ENCODE measurements around the gene PLCG2.

The PLCG2 gene

DNA sequence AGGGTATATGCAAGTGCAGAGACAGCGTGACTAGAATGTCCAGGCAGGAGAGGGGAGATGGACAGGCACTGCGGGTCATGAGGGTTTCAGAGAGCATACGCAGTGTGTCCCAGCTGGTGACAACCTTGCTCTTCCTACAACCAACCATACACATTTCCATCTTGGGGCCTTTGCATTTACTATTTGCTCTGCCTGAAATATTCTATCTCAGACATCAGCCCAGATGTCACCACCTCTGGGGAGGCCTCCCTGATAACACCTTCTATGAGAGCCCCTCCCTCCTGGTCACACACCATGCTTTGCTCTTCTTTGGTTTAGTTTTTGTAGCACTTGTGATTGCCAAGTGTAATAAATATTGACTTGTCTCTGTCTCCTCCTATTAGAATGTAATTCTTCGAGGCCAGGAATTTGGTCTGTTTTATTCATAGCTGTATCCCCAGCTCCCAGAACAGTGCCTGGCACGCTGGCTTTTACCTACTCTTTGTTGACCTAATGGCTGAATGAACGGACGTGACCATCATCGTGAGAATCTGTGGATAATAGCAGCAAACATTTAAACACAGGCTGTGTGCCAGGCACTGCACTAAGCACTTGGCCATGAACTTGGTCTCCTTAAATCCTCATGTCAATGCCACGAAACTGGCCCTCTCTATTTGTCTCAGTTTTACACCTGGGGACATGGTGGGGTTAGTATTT is 51.9 kb downstream of the PLCG2 start:
- no peaks in the 10 kb centered on the region for H3K36me3 ChIP-seq (ENCODE audit: control insufficient read depth, insufficient read depth, low read length)
- H3K4me3 ChIP-seq (ENCODE audit: extremely low read depth, insufficient read depth, low read length, poor library complexity, severe bottlenecking), result no peak overlapping the region
- H3K9me3 ChIP-seq (ENCODE audit: control insufficient read depth, low read length), result no peaks in the 10 kb centered on the region
- no peak overlapping the region for H3K27ac ChIP-seq (ENCODE audit: low read depth, low read length, severe bottlenecking)
- H3K4me1 ChIP-seq (ENCODE audit: control insufficient read depth, insufficient read depth, low read length, poor library complexity, severe bottlenecking), result peaks cover 9% of the 10 kb centered on the region
- 61 to 80% methylated on average over 6 to 8 of the region's 9 CpGs for WGBS, 2 experiments (ENCODE audit: insufficient coverage in 2 of 2)

DNA sequence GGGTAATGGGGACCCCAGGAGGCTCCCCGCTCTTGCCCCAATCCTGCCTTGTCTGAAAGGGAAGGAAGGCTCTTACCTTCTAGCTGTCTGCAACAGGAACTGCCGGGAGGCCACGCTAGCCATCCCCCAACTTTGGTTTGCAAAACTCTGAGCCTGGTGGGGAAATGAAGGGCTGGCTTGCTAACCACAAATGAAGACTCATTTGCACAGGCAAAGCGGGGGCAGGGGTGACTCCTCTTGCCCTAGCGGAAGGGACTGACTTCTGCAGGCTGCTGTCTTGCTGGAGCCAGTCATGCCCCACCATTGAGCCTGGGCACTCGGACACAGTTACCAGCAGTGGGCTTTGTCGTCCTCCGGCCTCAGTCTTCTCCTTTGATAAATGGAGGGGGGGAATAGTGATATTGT is 52.6 kb downstream of the PLCG2 start:
- 77 to 81% methylated on average over 5 of the region's 8 CpGs for WGBS, 2 experiments (ENCODE audit: insufficient coverage in 2 of 2)
- no peaks in the 10 kb centered on the region for H3K9me3 ChIP-seq (ENCODE audit: control insufficient read depth, low read length)
- H3K4me3 ChIP-seq (ENCODE audit: extremely low read depth, insufficient read depth, low read length, poor library complexity, severe bottlenecking), result no peak overlapping the region
- no peak overlapping the region for H3K27ac ChIP-seq (ENCODE audit: low read depth, low read length, severe bottlenecking)
- H3K36me3 ChIP-seq (ENCODE audit: control insufficient read depth, insufficient read depth, low read length), result no peaks in the 10 kb centered on the region
- peaks cover 9% of the 10 kb centered on the region for H3K4me1 ChIP-seq (ENCODE audit: control insufficient read depth, insufficient read depth, low read length, poor library complexity, severe bottlenecking)

DNA sequence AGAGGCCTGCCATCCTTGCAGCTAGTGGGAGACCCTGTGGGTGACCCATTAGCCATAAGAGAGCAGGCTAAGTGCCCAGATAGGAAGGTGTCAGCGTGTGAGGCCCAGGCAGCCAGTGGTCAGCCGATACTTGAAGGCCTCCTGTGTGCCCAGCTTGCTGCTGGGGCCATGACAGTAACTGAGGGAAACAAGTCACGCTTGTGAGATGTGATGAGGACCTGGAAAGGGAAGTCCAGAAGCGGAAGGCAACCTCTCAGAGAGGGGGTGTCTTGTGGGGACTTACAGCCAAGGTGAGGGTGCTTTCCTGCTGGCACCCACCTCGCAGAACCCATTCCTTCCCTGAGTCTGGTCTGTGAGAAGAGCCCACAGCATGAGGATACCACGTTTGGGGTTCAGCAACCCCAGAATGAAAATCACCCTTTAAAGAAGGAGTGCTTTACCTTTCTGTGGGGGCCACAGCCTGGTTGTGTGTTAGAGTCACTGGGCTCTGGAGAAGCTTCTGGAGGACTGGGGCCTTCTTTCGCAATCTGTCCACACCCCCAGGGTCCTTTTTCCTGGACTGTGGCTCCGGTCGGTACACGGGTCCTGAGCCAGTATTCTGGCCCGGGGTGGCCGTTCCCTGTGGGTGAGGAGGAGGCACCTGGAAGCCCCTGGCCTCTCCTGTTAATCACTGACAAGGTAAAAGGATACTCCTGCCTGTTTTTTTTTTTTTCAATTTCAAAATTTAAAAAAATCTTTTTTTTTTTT is 53.9 kb downstream of the PLCG2 start:
- peaks cover 9% of the 10 kb centered on the region for H3K4me1 ChIP-seq (ENCODE audit: control insufficient read depth, insufficient read depth, low read length, poor library complexity, severe bottlenecking)
- WGBS, 2 experiments (ENCODE audit: insufficient coverage in 2 of 2), result 88 to 97% methylated on average over 7 of the region's 12 CpGs
- no peaks in the 10 kb centered on the region for H3K9me3 ChIP-seq (ENCODE audit: control insufficient read depth, low read length)
- H3K36me3 ChIP-seq (ENCODE audit: control insufficient read depth, insufficient read depth, low read length), result no peaks in the 10 kb centered on the region
- no peak overlapping the region for H3K4me3 ChIP-seq (ENCODE audit: extremely low read depth, insufficient read depth, low read length, poor library complexity, severe bottlenecking)
- H3K27ac ChIP-seq (ENCODE audit: low read depth, low read length, severe bottlenecking), result no peak overlapping the region

DNA sequence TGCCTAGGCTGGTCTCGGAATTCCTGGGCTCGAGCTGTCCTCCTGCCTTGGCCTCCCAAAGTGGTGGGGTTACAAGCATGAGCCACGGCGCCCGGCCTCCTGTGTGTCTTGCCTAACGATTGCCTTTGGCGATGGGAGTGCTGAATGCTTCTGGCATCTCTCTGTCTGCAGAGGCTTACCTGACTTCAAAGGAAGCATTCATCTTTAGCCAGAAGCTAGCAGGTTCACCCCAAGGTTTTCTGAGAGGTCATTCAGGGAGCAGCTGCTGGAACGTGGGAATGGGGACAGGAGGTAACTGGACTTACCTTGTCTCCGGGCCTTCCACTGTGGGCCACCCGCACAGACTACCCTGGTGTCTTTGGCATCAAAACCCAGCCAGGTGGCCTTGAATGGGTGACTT is 54.7 kb downstream of the PLCG2 start:
- 88 to 97% methylated on average over 9 to 10 of the region's 10 CpGs for WGBS, 2 experiments (ENCODE audit: insufficient coverage in 2 of 2)
- Histone ChIP-seq H3K4me1 (ENCODE audit: control insufficient read depth, insufficient read depth, low read length, poor library complexity, severe bottlenecking) (peaks cover 4% of the 10 kb centered on the region), H3K27ac (ENCODE audit: low read depth, low read length, severe bottlenecking) (no peak overlapping the region), H3K4me3 (ENCODE audit: extremely low read depth, insufficient read depth, low read length, poor library complexity, severe bottlenecking) (no peak overlapping the region), H3K9me3 (ENCODE audit: control insufficient read depth, low read length) (no peaks in the 10 kb centered on the region), H3K36me3 (ENCODE audit: control insufficient read depth, insufficient read depth, low read length) (no peaks in the 10 kb centered on the region)

DNA sequence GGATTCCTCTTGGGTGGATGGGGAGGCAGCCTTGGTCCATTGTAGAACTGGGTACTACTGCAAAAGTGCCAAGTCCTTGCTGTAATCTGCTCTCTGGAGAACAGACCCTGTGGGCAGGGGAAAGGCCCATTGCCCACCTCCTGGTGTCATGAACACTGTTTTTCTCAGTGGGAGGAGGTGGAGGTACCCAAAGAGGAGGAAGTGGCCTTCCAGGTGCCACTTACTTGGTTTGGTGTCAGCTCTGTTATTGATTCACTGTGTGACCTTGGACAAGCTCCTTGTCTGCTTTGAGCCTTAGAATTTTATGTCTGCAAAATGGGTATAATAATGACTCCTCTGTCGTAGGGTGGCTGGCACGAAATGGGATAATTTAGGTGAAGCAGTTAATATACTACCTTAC is 55.8 kb downstream of the PLCG2 start:
- peaks cover 4% of the 10 kb centered on the region for H3K4me1 ChIP-seq (ENCODE audit: control insufficient read depth, insufficient read depth, low read length, poor library complexity, severe bottlenecking)
- WGBS, 2 experiments (ENCODE audit: insufficient coverage in 2 of 2), result no CpG with 5 or more reads among the region's 2 CpGs
- H3K4me3 ChIP-seq (ENCODE audit: extremely low read depth, insufficient read depth, low read length, poor library complexity, severe bottlenecking), result no peak overlapping the region
- no peaks in the 10 kb centered on the region for H3K9me3 ChIP-seq (ENCODE audit: control insufficient read depth, low read length)
- no peak overlapping the region for H3K27ac ChIP-seq (ENCODE audit: low read depth, low read length, severe bottlenecking)
- no peaks in the 10 kb centered on the region for H3K36me3 ChIP-seq (ENCODE audit: control insufficient read depth, insufficient read depth, low read length)

DNA sequence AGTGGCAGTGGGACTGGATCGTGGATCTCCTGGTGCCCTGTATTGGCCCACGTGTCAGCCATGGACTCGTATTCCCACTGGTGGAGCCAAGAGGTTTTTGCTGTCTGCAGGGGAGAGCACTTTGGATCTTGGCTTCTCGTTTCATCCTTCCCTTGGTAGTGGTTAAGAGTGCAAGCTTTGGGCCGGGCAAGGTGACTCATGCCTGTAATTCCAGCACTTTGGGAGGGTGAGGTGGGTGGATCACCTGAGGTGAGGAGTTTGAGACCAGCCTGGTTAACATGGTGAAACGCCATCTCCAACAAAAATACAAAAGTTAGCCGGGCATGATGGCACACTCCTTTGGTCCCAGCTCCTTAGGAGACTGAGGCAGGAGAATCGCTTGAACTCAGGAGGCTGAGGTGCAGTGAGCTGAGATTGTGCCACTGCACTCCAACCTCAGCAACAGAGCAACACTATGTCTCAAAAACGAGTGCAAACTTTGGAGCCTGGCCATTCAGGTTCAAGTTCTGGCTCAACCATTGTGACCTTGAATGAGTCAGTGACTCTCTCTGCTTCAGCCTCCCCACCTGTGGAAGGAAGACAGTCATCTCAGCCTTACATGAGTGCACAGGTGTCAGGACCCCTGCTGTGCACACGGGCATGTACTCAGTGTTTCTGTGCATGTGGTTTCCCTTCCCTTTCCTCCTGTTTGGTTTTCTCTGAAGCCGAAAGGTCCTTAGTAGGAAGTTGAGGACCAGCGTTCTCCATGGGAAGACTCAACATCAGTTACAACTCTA is 57.4 kb downstream of the PLCG2 start:
- H3K4me1 ChIP-seq (ENCODE audit: control insufficient read depth, insufficient read depth, low read length, poor library complexity, severe bottlenecking), result peaks cover 4% of the 10 kb centered on the region
- H3K4me3 ChIP-seq (ENCODE audit: extremely low read depth, insufficient read depth, low read length, poor library complexity, severe bottlenecking), result no peak overlapping the region
- H3K36me3 ChIP-seq (ENCODE audit: control insufficient read depth, insufficient read depth, low read length), result no peaks in the 10 kb centered on the region
- H3K27ac ChIP-seq (ENCODE audit: low read depth, low read length, severe bottlenecking), result no peak overlapping the region
- 88 to 89% methylated on average over 9 of the region's 12 CpGs for WGBS, 2 experiments (ENCODE audit: insufficient coverage in 2 of 2)
- H3K9me3 ChIP-seq (ENCODE audit: control insufficient read depth, low read length), result no peaks in the 10 kb centered on the region

DNA sequence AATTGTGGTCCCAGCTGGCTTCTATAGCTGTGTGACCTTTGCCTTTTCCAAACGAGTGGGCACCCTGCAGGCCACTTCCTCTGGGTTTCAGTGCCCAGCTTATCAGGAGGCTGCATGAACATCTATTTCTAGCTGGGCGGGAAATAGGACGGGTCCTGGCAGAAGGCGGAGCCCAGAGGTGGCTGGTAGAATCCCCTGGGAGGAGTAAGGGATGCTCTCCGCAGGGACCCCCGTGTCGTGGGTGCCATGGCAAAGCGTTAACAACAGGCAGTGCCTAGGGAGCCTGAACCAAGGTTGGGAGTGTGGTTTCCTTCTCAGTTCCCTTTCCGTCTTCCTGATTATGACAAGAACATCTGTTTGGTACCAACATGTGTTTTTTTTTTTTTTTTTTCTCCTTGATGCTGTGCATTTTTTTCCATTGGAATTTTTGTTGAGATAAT is 58.2 kb downstream of the PLCG2 start:
- Histone ChIP-seq H3K27ac (ENCODE audit: low read depth, low read length, severe bottlenecking) (no peak overlapping the region), H3K4me1 (ENCODE audit: control insufficient read depth, insufficient read depth, low read length, poor library complexity, severe bottlenecking) (no peaks in the 10 kb centered on the region), H3K9me3 (ENCODE audit: control insufficient read depth, low read length) (no peaks in the 10 kb centered on the region), H3K36me3 (ENCODE audit: control insufficient read depth, insufficient read depth, low read length) (no peaks in the 10 kb centered on the region), H3K4me3 (ENCODE audit: extremely low read depth, insufficient read depth, low read length, poor library complexity, severe bottlenecking) (no peak overlapping the region)
- 89 to 90% methylated on average over 4 to 7 of the region's 9 CpGs for WGBS, 2 experiments (ENCODE audit: insufficient coverage in 2 of 2)

DNA sequence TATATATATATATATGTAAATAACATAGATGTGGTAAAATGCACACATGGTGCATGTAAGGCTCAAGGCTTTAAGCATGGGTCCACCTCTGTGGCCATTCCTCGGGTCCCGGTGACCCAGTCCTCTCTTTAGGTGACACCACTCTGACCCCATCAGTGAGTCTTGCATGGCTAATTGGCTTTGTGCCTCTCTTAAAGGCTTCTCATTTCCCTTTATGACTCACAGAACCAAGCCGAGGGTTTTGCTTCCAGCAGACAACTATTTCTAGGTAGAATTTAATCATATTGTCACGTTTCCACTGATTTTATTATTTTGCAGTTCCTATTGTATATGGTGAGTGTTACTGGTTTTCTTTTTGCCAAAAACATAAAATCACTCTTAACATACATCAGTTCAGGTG is 59.7 kb downstream of the PLCG2 start:
- WGBS, 2 experiments (ENCODE audit: insufficient coverage in 2 of 2), result 100% methylated on average over 1 of the region's 4 CpGs; no CpG with 5 or more reads in 1 of the 2 experiments
- H3K27ac ChIP-seq (ENCODE audit: low read depth, low read length, severe bottlenecking), result no peak overlapping the region

DNA sequence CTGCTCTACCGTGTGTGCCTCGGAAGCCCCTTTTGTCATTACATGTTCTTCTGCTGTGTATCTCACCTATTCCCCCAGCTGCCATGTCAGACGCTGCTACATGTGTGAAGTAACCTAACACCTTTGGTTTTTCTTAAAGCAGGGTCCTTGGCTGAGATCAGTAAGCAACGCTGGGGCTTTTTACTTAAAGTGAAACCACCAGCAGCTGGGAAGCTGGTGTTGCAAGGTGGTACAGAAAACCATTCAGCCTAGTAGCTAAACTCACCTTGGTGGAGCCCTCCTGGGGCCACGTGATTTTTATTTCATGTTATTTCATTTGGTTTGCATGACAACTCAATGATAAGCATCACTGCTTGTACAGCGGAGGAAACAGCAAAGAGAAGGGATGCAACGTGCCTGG is 62.6 kb downstream of the PLCG2 start:
- WGBS, 2 experiments (ENCODE audit: insufficient coverage in 2 of 2), result 80 to 85% methylated on average over 5 to 6 of the region's 7 CpGs
- Histone ChIP-seq H3K27ac (ENCODE audit: low read depth, low read length, severe bottlenecking) (no peak overlapping the region), H3K4me3 (ENCODE audit: extremely low read depth, insufficient read depth, low read length, poor library complexity, severe bottlenecking) (no peak overlapping the region), H3K4me1 (ENCODE audit: control insufficient read depth, insufficient read depth, low read length, poor library complexity, severe bottlenecking) (no peaks in the 10 kb centered on the region), H3K36me3 (ENCODE audit: control insufficient read depth, insufficient read depth, low read length) (no peaks in the 10 kb centered on the region), H3K9me3 (ENCODE audit: control insufficient read depth, low read length) (peaks cover 4% of the 10 kb centered on the region)

More for the DNA sequence above, 59.7 kb downstream of the PLCG2 start:
- no peak overlapping the region for H3K4me3 ChIP-seq (ENCODE audit: extremely low read depth, insufficient read depth, low read length, poor library complexity, severe bottlenecking)
- H3K9me3 ChIP-seq (ENCODE audit: control insufficient read depth, low read length), result no peaks in the 10 kb centered on the region
- no peaks in the 10 kb centered on the region for H3K36me3 ChIP-seq (ENCODE audit: control insufficient read depth, insufficient read depth, low read length)
- no peaks in the 10 kb centered on the region for H3K4me1 ChIP-seq (ENCODE audit: control insufficient read depth, insufficient read depth, low read length, poor library complexity, severe bottlenecking)

DNA sequence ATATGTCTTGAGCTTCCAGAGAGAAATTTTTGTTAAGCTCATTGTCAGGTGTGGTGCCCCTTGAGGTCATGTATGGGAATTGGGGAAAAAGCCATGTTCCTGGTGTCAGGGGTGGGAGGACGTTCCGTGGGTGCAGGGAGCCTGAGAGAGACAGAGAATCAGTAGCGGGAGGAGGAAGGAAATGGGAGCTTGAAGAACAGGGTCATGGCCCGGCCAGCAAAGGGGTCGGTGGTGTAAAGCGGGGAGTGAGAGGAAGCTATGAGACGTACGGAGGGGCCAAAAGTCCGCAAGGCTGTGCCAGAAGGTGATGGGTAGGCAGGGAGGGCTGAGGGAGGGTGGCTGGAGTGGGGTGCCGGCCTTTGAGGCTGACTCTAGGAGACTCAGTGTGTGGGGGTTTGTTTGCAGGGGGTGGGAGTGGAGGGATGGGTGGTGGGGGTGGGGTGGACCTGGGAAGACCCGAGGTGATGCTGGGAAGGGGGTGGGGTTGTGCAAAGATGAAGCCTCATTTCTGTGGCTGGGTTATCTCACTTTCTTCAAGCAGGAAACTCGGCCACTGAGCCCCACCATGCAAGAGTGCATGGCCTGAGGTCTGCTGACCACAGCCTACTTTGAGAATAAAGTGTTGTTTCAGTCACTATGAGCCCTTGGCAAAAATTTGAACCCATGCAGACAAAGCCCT is 63.6 kb downstream of the PLCG2 start:
- no peaks in the 10 kb centered on the region for H3K4me1 ChIP-seq (ENCODE audit: control insufficient read depth, insufficient read depth, low read length, poor library complexity, severe bottlenecking)
- H3K4me3 ChIP-seq (ENCODE audit: extremely low read depth, insufficient read depth, low read length, poor library complexity, severe bottlenecking), result no peak overlapping the region
- H3K9me3 ChIP-seq (ENCODE audit: control insufficient read depth, low read length), result peaks cover 7% of the 10 kb centered on the region
- H3K36me3 ChIP-seq (ENCODE audit: control insufficient read depth, insufficient read depth, low read length), result no peaks in the 10 kb centered on the region
- H3K27ac ChIP-seq (ENCODE audit: low read depth, low read length, severe bottlenecking), result no peak overlapping the region
- WGBS, 2 experiments (ENCODE audit: insufficient coverage in 2 of 2), result 85 to 86% methylated on average over 10 of the region's 12 CpGs

All from mesodermal cell (in vitro differentiated cells).